ENCODE data around the gene ZNF268.
"Not testable (repeated sequence)": the region's sequence is repeated elsewhere in the genome, so short reads cannot be mapped to it uniquely, and the experiment has no call there.

The ZNF268 gene

GRCh38 chr12:133227281-133227852 lies 46.1 kb downstream of the ZNF268 start:
- no peak for DNase-seq (ENCODE audit: low read depth)

GRCh38 chr12:133231001-133231400 lies 49.7 kb downstream of the ZNF268 start:
- DNase-seq (ENCODE audit: low read depth), result no peak

DNA sequence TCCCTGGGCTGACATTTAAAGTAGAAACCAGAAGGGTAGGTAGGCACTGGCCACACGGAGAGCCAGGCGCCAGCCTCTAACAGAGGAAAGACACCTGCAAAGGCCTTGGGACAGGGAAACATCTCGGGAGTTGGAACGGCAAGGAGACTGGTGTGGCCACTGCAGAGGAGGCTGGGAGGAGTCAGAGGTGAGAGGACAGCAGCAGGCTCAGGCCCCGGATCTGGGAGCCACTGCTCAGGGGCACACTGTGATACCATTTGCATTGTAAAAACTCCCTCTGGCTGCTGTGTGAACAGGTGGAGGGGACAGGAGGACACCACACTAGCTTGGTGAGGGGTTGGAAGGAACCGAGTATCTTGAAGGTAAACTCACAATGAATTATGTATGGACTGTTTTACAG lies 51.7 kb downstream of the ZNF268 start:
- no peak for DNase-seq (ENCODE audit: low read depth)

DNA sequence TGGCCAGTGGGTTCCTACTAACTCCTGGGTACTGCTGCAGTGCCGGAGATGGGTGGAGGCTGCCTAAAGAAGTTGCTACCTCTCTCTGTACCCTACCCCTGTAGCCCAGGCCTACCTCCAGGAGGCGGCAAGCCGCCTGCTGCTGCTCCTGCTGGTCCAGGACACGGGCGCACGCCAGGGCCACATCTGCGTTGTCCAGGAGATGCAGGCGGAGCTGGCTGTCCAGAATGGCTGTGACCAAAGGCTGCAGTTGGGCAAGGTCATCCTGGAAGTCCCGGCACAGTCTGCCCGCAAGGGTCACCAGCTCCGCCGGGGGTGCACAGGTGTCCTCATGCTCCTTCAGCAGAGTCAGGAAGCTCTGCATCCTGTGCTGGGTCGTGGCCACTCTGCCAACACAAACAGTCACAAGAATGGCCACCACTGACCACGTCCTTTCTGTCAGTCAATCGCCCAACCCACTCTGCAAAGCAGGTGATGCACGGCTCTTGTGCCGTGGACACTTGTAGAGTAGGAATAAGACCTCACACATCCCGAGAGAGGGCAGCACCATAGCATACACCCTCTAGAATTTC lies 52.8 kb downstream of the ZNF268 start:
- no peak for DNase-seq (ENCODE audit: low read depth)

DNA sequence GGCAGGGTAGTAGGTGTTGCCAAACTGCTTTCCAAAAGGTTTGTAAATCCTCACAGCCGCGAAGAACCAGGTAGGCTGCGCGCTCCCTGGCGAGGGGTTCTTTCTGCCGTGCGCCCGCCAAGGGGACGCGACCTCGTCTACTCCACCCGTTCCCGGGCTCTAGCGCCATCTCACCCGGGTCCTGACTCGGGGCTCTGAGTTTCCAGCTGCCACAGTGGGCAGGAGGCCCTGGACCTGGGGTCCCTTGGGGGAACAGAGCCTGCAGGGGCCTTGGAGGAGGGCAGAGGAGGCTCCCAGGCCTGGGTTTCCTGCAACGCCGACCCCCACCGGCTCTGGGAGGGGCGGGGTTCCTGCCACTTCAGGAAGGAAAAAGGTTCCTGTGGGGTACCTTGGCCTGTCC lies 53.7 kb downstream of the ZNF268 start:
- DNase-seq (ENCODE audit: low read depth), result no peak

GRCh38 chr12:133235401-133236112 lies 54.3 kb downstream of the ZNF268 start, which contains the start of gene ANHX:
Gene ANHX, minus strand, starts transcription at chr12:133235877. Its CDS starts 1,521 bp downstream, at chr12:133234356.
- no peak for DNase-seq (ENCODE audit: low read depth)

GRCh38 chr12:133236144-133236543 lies 54.8 kb downstream of the ZNF268 start:
- DNase-seq (ENCODE audit: low read depth), result no peak

GRCh38 chr12:133236556-133236955 lies 55.3 kb downstream of the ZNF268 start:
- DNase-seq (ENCODE audit: low read depth), result no peak

DNA sequence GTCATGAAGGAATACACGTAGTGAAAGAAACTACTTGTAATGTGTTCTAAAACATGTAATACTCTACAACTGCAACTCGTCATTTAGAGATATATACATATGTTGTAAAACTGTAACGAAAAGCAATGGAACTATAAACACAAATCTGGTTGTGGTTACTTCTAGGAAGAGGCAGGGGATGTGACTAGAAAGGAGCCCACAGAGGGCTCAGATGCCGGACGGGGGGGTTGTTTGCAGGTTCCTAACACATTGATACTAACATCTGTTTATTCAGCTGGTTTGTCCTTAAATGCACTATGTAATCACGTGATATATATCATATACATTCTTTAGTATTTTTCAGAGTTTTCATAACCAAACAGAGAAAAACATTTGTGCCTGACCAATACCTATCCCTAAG lies 70.4 kb downstream of the ZNF268 start:
- DNase-seq (ENCODE audit: low read depth), result no peak

GRCh38 chr12:133255833-133256232 lies 74.5 kb downstream of the ZNF268 start:
- not testable (repeated sequence) for DNase-seq (ENCODE audit: low read depth)

DNA sequence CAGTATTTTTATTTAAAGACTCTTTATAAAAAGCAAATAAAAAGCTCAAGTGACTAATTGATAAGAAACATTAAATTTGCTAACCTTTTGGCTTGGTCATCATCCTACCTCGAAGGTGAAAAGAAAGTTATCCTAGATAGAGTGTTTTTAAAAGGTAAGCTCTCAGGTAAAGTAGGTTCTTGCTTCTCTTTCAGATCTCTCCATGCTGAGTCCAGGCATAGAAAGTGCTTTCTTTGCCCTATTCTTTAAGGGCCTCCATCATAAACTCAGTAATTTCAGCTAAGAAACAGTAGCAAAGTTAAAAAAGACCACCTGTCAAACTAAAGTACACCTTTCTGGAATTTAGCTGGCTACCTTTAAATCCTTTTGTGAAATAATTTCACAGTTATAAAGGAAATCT lies 75.0 kb downstream of the ZNF268 start:
- DNase-seq (ENCODE audit: low read depth), result no peak

- DNase-seq (ENCODE audit: low read depth), result no peak
Measured at GRCh38 chr12:133264173-133264572, 82.9 kb downstream of the ZNF268 start.
